ENCODE data around the gene NEDD4L. TPM values are rescaled to one million over a fixed set of nuclear protein-coding genes. Genes with fewer than 3 reads are reported as not detected.

NEDD4L gene
- total and polyA plus RNA-seq, 10 of the 15 experiments (the other 5 are each of a cell fraction or from before 2014, with no cell fraction given): 7.4 to 24.0 (median 17.7) TPM

GRCh38 chr18:58298251-58299134 lies 254.5 kb downstream of the NEDD4L start:
- ChIA-PET CTCF (interaction anchor here (0.9 to 1.4 kb wide), 4 partner anchors 10 to 195 kb away, joined by 3 to 5 read pairs (median 4); no protein-coding TSS in a partner anchor), POLR2A (interaction anchor here (0.6 to 5.7 kb wide), 2 partner anchors 8 to 360 kb away, joined by 3 to 43 read pairs; no protein-coding TSS in a partner anchor), RAD21 (ENCODE audit: unreplicated experiment) (no interaction called here), SMC1A (ENCODE audit: uncharacterized antibody, unreplicated experiment) (interaction anchor here (0.7 to 6.7 kb wide), 3 partner anchors 7 to 17 kb away, joined by 3 to 82 read pairs (median 4); no protein-coding TSS in a partner anchor)
- no peak overlapping the region for H3K4me3 ChIP-seq
- H3K79me2 ChIP-seq (ENCODE audit: control insufficient read depth, insufficient read depth, low read length): no peaks in the 10 kb centered on the region
- peaks cover 9% of the 10 kb centered on the region for H3K4me1 ChIP-seq (ENCODE audit: control insufficient read depth, insufficient read depth, low read length)
- H3K27me3 ChIP-seq (replicated peaks in 1 of 2; ENCODE audit: control insufficient read depth in 2 of 2, insufficient read depth in 2 of 2, low read length in 1 of 2): no peaks in the 10 kb centered on the region
- ATAC-seq (no peak), DNase-seq (ENCODE audit: low read depth, low spot score) (no peak), FAIRE-seq (peak; percentile 35)
- H2AFZ ChIP-seq (ENCODE audit: control insufficient read depth, low read depth, low read length): no peak overlapping the region
- no TSS peak for BruUV-seq (replicated peaks)
- no peaks in the 10 kb centered on the region for H3K9me3 ChIP-seq (replicated peaks; ENCODE audit: control insufficient read depth, insufficient read depth, low read length)
- TF ChIP-seq IRF3 (IDR thresholded peaks at IDR 0.05) (no peak), IRF4 (IDR thresholded peaks at IDR 0.05; ENCODE audit: low read depth, low read length) (no peak)
- TF ChIP-seq, protein P1, sequence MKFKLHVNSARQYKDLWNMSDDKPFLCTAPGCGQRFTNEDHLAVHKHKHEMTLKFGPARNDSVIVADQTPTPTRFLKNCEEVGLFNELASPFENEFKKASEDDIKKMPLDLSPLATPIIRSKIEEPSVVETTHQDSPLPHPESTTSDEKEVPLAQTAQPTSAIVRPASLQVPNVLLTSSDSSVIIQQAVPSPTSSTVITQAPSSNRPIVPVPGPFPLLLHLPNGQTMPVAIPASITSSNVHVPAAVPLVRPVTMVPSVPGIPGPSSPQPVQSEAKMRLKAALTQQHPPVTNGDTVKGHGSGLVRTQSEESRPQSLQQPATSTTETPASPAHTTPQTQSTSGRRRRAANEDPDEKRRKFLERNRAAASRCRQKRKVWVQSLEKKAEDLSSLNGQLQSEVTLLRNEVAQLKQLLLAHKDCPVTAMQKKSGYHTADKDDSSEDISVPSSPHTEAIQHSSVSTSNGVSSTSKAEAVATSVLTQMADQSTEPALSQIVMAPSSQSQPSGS (IDR thresholded peaks at IDR 0.05; ENCODE audit: low read length): no peak
- H3K4me2 ChIP-seq (ENCODE audit: control insufficient read depth, insufficient read depth): no peak overlapping the region
- no peak overlapping the region for H3K27ac ChIP-seq (ENCODE audit: control insufficient read depth, insufficient read depth)
- 53% methylated on average over 5 of the region's 5 CpGs for WGBS (ENCODE audit: insufficient coverage, insufficient replicate concordance, low lambda C conversion rate, missing lambda C conversion rate)
- H3K36me3 ChIP-seq (ENCODE audit: control insufficient read depth in 2 of 2, insufficient read depth in 2 of 2, low read length in 1 of 2): no peaks in the 10 kb centered on the region
- in situ Hi-C loops (cut with MboI) (no loop called here), intact Hi-C loops (cut with micrococcal nuclease; ENCODE audit: unreplicated experiment) (no loop called here)
- no peaks in the 10 kb centered on the region for H4K20me1 ChIP-seq (ENCODE audit: control insufficient read depth, insufficient read depth)
- no peak overlapping the region for H3K9ac ChIP-seq (ENCODE audit: control insufficient read depth, insufficient read depth, low read length)
